GM19463 (cell line): ENCODE results near the gene FGD4.
A peak's percentile ranks its signal among the peaks of the same experiment; 100 is the strongest.

Experiments used
- ATAC-seq: cut with Tn5 transposase; IDR thresholded peaks from one replicate; pipeline ENCODE4 v1.9.1; 2021; ENCODE audit warnings: mild to moderate bottlenecking, moderate library complexity; ENCODE audit not compliant: unreplicated experiment

The FGD4 gene

GRCh38 chr12:32402170-32402569 is 2.8 kb downstream of the FGD4 start:
- no peak for ATAC-seq

- ATAC-seq = no peak
Measured at GRCh38 chr12:32402946-32403345, 3.6 kb downstream of the FGD4 start.

- no peak for ATAC-seq
Measured at GRCh38 chr12:32407795-32408194, 8.4 kb downstream of the FGD4 start.

- no peak for ATAC-seq
Measured at GRCh38 chr12:32413412-32413811, 14.1 kb downstream of the FGD4 start.

GRCh38 chr12:32418221-32418620 is 18.9 kb downstream of the FGD4 start:
- no peak for ATAC-seq

DNA sequence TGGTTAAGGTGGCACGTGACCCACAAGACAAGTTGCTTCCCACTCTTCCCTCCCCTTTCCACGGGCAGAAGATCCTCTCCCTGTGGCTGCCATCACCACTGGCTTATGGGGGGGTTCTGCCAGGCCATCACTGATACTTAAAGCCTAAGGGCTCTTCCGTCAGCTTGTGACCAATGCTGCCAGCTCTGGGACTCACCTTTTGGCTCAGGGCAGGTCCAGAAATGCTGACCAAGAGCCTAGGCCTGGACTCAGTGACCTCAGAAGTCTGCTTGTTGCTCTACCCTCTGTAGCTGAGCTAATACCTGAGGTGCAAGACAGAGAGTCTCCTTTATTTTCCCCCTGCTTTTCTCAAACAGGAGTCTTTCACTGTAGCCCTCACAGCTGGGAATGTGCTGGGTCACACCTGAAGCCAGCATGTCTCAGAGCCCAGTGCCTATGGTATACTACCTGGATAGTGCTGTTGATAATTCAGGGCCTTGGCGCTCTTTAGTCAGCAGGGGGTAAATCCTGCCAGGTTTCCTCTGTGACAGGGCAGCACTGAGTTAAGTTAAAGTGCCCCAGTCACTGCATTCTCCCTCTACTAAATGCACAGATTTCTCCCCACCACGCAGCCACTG is 19.7 kb downstream of the FGD4 start:
- no peak for ATAC-seq

DNA sequence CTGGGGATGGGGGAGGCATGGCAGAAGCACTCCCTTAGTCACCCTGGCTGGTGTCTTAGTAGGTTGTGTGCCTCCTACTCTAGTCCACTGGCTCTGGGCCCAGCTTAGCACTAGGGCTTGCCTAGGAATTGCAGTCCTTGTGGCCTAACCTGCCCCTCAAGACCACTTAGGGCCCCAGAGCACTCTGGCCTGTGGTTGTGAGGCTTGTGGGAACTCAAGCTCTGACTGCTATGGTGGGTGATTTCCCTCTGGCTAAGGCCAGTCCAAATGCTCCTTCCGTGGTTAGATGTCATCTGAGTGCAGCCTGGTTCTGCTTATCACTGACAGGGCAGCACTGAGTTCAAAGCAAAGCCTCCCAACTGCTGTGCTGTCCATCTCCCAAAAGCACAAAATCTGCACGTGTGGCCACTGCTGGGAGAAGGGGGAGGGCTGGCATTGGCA is 20.2 kb downstream of the FGD4 start:
- ATAC-seq = peak; percentile 53

GRCh38 chr12:32420356-32420755 is 21.0 kb downstream of the FGD4 start:
- ATAC-seq = no peak

GRCh38 chr12:32423559-32423958 is 24.2 kb downstream of the FGD4 start:
- ATAC-seq = no peak

DNA sequence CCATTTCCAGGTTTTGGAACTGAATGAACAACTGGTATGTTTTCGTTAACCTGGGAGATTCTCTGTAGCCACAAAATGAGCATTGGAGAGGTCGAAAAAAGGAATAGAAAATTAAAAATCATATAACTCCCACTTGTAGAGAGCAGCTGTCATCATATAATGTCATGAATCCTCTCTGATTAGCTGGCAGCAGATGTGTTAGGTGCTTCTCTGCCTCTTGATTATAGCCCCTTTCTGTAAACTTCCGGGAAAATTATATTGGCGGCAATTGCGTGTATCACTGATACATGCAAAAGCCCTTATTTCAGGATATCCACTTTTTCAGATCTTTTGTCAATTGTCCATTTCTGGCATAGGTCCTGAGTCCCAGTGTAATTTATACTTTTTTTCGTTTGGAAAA is 31.7 kb downstream of the FGD4 start:
- ATAC-seq = no peak

- ATAC-seq = no peak
Measured at GRCh38 chr12:32435921-32436705, 36.8 kb downstream of the FGD4 start.

GRCh38 chr12:32437095-32437515 is 37.7 kb downstream of the FGD4 start:
- ATAC-seq = no peak

DNA sequence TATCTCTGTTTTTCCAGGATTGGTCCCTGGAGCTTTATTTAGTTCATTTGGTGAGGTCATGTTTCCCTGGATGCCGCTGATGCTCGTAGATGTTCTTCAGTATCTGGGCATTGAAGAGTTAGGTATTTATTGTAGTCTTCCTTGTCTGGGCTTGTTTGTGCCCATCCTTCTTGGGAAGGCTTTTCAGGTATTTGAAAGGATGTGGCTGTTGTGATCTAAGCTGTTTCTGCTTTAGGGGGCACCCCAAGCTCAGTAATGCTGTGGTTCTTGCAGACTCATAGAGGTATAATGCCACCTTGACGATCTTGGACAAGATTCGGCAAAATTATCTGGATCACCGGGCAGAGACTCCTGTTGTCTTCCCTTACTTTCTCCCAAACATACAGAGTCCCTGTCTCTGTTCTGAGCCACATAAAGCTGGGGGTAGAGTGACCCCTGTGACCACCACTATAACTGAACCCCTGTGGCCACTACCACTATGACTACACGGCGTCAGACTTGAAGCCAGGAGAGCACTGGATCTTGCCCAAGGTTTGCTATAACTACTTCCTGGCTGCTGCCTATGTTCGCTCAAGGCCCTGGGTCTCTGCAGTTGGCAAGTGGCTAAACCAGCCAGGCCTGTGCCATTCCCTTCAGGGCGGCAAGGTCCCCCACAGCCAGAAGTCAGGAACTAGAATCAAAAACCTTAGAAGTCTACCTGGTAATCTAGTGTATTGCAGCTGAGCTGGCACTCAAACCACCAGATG is 40.9 kb downstream of the FGD4 start:
- no peak for ATAC-seq

GRCh38 chr12:32443491-32443890 is 44.1 kb downstream of the FGD4 start:
- no peak for ATAC-seq

GRCh38 chr12:32444895-32445294 is 45.5 kb downstream of the FGD4 start:
- peak; percentile 52 for ATAC-seq

GRCh38 chr12:32445356-32445755 is 46.0 kb downstream of the FGD4 start:
- ATAC-seq = no peak

DNA sequence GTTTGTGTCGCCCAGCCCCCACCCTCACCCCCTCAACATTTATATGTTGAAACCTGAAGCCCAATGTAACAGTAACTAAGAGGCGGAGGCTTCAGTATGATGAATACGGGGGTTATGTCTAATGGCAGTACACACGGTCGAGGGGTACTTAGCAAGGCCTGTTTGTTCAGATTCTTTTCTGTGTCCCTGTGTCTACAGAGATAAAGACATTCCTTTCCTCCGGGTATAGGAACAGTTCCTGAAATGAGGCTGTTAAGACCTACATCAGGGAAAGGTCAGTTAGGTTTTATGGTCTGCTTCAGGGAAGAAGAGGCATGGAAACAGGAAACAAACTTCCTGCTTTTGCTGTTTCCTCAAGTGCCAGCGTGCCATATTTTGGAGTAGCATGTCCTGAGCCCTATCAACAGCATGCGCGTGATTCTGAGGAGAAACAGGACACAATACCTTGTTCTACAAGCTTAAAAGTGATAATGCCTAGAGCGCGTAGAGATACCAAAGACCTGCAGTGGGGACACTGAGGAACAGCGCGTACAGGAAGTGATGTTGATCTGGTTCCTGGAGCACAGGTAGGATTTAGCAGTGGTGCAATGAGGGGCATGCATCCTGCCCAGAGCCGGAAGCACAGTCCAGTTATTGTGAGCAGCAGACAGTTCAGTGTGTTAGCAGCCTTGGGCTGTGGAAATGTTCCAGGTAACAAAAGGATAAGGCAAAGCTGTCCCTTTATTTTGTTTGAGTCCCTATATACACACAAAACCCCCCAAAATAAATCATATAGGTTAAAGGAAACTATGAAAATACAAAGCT is 47.2 kb downstream of the FGD4 start:
- ATAC-seq = no peak

DNA sequence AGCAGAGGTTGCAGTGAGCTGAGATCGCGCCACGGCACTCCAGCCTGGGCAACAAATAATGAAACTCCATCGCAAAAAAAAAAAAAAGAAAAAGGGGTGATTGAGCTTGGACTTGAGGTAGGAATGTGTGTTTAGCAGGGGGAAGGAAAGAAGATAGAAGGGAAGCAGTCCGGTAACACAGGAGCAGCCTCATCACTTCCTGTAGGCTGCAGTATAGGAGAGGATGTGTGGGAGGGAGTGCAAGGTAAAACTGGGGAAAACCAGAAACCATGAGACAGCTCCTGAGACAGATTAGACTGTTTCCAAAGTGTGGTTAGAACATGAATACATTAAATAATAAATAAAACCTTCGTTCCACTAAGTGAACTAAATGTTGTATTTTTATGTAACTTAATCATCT is 49.2 kb downstream of the FGD4 start:
- no peak for ATAC-seq

DNA sequence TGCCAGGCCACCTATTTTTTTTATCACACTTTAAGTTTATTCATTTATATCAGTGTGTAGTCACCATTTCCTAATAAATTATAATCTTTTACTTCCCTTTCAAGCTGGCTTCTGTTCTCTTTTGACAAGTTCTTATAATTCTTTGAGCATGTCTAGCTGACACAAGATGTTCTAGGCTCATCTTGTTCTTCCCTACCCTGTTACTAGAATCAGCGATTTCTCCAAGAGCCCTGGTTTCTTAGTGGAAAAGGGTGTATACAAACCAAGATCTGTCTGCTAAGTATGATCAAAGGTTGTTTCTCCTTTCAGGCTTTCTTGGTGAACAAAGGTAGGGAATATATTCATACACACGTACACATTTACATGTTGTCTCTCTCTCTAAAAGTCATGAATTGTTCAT is 51.0 kb downstream of the FGD4 start:
- no peak for ATAC-seq

DNA sequence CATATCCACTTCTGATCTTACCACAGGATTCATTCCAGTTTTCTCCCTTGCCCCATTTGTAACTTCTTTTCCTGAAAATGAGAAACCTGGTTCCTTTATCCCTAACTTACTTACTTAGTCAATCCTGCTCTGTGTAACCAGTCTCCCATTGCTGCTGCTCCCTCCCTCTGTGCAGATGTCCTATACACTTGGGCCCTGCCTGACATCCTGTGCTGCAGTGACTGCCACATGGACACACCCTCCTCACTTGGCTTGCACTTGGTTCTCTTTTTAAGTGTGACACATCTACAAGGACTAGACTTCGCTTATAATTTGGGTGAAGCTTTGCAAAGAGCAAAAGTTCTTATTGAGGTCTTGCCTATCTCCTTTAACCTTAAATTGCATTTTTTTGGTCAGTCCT is 51.4 kb downstream of the FGD4 start:
- ATAC-seq = no peak

- no peak for ATAC-seq
Measured at GRCh38 chr12:32451816-32452215, 52.5 kb downstream of the FGD4 start.
